HG03060 (cell line): Measurements from ENCODE around the gene DPAGT1.
"Not testable (repeated sequence)": the region's sequence is repeated elsewhere in the genome, so short reads cannot be mapped to it uniquely, and the experiment has no call there.

Experiments used
- ATAC-seq: cut with Tn5 transposase; IDR thresholded peaks from one replicate; pipeline ENCODE4 v1.9.1; 2021; ENCODE audit warnings: low read depth, moderate number of reproducible peaks; ENCODE audit not compliant: unreplicated experiment

Gene DPAGT1

GRCh38 chr11:119116235-119116594 is 14.6 kb upstream of the DPAGT1 start:
- ATAC-seq: no peak

- ATAC-seq: no peak
Observed at GRCh38 chr11:119115484-119116234, 14.0 kb upstream of the DPAGT1 start.

- no peak for ATAC-seq
Observed at GRCh38 chr11:119114351-119114750, 12.7 kb upstream of the DPAGT1 start.

GRCh38 chr11:119113716-119114115 is 12.1 kb upstream of the DPAGT1 start:
- ATAC-seq: no peak

- no peak for ATAC-seq
Observed at GRCh38 chr11:119112314-119113020, 10.8 kb upstream of the DPAGT1 start.

- no peak for ATAC-seq
Observed at GRCh38 chr11:119111361-119111925, 9.8 kb upstream of the DPAGT1 start.

GRCh38 chr11:119110439-119110838 is 8.8 kb upstream of the DPAGT1 start:
- no peak for ATAC-seq

GRCh38 chr11:119109843-119110242 is 8.2 kb upstream of the DPAGT1 start:
- no peak for ATAC-seq

GRCh38 chr11:119108857-119109221 is 7.2 kb upstream of the DPAGT1 start:
- ATAC-seq: no peak

- ATAC-seq: no peak
Observed at GRCh38 chr11:119108146-119108856, 6.6 kb upstream of the DPAGT1 start.

GRCh38 chr11:119107538-119108145 is 6.0 kb upstream of the DPAGT1 start:
- no peak for ATAC-seq

- ATAC-seq: peak; percentile 40
Observed at GRCh38 chr11:119106564-119107537, 5.2 kb upstream of the DPAGT1 start, which contains the start of gene C2CD2L. TSS of gene C2CD2L (plus strand) at chr11:119107344. CDS start at chr11:119107742, 398 bp downstream.

GRCh38 chr11:119103793-119104192 is 2.1 kb upstream of the DPAGT1 start:
- no peak for ATAC-seq

GRCh38 chr11:119103161-119103664 is 1.6 kb upstream of the DPAGT1 start:
- ATAC-seq: not testable (repeated sequence)

- no peak for ATAC-seq
Observed at GRCh38 chr11:119100994-119101758, 477 bp downstream of the DPAGT1 start.

GRCh38 chr11:119100246-119100970 is 1.2 kb downstream of the DPAGT1 start:
- no peak for ATAC-seq

GRCh38 chr11:119099711-119100110 is 1.9 kb downstream of the DPAGT1 start:
- no peak for ATAC-seq
